ENCODE data around the gene LHX3.

LHX3 gene

GRCh38 chr9:136204838-136205706 is at the start of gene LHX3:
LHX3 (minus strand) TSS chr9:136205128; CDS start chr9:136205012, 116 bp downstream.
- DNase-seq, result no peak

- DNase-seq, result no peak
Measured at GRCh38 chr9:136253246-136254130, 48.6 kb upstream of the LHX3 start.

GRCh38 chr9:136252846-136253245 is 47.9 kb upstream of the LHX3 start:
- DNase-seq, result no peak

DNA sequence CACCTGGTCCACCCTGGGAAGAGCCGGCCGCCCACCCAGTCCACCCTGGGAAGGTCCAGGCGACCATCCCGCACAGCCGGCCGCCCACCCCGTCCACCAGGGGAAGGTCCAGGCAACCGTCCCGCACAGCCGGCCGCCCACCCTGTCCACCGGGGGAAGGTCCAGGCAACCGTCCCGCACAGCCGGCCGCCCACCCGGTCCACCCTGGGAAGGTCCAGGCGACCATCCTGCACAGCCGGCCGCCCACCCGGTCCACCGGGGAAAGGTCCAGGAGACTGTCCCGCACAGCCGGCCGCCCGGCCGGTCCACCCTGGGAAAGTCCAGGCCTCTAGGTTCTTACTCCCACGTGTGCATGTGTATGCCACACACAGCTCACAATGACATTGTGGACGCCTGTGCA is 47.4 kb upstream of the LHX3 start:
- DNase-seq, result no peak

GRCh38 chr9:136251264-136252115 is 46.6 kb upstream of the LHX3 start:
- no peak for DNase-seq

GRCh38 chr9:136250676-136251075 is 45.7 kb upstream of the LHX3 start:
- no peak for DNase-seq

DNA sequence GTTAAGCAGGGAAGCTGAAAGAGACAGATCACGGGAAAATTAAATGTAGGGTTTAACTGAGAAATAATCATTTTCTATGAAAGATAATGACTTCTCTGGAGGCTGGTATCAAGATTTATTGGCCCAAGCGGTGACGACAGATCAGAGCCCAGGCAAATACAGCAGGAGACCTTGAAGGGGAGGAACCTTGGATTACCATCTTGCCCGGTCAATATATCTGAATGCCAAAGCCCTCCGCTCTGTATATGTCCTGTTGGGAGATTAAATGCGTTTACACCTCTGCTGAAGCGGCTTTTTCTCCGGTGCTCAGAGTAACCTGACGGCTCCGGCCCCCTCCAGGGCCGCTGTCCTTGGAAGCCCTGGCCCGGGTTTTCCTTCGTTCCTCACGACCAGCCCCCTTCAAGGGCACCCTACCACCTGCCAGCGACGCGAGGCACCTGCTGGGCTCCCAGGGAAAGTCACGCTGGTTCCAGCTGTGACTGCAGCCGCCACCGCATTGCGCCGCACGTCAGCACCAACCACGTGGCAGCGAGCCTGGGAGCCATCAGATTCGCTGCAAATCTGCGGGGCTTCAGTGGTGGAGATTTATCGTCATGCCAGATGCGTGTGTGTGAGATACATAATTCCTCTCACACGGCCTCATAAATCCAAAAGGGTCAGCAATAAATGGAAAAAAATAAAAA is 45.1 kb upstream of the LHX3 start:
- no peak for DNase-seq

DNA sequence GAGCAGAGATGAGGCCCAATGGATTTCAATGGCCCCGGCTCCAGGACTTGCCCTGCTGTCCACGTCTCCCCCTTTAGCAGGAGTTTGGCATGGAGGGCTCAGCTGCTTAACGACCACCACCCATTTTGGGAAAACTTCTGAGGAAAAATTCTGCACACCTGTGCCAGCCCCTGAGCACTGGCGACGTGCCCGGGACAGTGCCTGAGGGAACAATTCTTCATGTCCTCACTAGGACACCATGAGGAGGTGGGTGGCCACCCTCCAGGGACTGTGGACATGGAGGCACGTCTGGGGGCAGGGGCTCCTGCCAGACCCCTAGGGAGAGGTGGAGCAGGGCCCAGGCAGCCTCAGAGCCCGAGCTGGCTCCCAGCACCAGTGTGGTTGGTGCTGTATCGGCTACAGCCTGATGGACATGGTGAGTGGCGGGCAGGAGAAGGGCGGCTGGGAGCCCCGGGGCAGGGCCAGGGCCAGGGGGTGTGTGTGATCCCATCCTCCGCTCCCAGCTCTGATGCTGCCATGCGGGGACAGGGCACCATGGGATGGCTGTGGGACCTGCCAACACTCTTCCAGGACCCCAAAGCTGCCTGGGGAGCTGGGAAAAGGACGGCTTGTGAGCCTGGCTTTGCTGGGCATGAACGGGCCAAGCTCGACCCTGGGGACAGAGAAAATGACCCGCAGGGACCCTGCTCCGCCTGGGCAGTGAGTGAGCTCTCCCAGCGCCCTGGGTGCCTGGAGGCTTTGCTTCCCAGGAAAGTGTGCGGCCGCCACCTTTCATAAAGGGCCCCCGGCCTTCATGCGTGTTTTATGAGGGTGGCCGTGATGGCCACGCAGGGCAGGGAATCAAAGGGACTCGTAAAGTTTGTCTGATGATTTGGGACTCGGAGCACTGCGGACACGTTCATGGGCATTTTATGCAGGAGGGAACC is 44.3 kb upstream of the LHX3 start:
- no peak for DNase-seq

DNA sequence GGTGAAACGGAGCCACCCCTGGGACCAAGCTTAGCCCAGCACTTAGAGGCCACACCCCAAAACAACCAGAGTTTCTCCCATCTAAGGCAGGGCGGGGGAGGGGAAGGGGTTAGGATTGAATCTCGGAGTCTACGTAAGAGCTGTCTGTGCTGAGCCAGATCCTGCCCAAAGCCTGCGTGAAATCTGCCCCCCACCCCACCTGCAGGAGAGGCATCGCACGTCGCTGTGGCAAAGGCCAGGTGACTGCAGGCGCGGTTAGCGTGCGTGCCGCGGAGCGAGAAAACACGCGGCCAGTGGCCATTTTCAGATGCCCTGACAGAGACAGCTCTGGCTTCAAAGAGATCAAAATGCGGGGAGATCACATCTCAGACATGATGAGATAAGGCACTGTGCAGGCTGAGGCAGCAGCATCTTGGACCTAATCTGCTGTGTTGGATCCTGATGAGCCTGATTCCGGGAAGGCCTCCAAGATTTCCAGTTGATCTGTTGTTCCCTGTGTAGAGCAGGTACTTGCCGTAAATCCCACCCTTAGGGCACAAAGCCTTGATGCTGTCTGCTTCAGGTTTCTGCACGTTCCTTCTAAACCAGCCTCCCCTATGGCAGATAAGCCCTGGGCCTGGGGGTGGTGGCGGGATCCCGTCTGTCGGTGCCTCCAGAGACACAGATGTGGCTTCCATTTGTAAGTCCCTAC is 43.2 kb upstream of the LHX3 start:
- DNase-seq, result no peak

DNA sequence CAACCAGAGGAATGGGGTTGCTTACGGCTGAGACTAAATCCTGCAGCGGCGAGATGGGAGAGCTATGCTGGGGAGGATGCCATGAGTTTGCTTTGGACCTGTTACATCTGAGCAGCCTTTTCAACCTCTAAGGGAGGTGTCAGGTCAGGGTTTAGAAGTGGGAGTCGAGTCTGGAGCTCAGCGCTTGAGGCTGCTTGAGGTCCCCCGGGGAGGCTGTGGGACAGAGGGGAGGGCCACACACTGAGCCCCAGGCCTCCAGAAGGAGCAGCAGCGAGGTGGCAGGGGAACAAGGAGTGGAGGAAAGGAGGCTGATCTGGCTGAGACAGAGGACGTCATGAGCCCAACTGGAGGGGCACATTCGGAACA is 42.6 kb upstream of the LHX3 start:
- DNase-seq, result no peak

DNA sequence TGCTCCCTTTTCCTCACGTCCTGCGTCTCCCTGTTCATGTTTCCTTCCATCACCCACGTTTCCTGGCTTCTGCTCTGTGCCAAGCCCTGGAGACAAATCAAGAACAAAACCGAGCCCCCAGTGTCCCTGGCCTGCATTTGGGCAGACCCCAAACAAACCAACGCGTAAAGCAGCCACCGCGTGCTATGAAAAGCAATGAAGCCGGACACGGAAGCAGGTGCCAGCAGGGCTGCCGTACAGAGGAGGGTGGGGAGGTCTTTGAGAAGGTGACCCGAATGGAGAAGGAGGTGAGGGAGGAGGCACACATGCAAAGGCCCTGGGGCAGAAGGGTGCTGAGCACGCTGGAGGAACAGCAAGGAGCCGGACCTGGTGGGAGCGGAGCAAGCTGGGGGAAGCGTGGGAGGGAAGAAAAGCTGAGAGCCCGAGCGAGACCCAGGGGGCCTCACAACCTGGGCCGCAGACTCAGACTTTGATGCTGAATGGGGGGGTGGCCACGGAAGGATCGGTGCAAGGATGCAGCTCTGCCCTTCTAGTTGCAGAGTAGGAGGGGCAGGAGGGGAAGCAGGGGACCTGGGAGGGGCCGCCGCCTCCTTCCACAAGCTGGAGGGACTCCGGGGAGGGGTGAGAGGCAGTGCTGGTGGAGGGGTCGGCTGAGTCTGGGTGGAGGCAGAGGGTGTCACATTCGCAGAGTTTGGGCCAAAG is 42.1 kb upstream of the LHX3 start:
- DNase-seq, result no peak

DNA sequence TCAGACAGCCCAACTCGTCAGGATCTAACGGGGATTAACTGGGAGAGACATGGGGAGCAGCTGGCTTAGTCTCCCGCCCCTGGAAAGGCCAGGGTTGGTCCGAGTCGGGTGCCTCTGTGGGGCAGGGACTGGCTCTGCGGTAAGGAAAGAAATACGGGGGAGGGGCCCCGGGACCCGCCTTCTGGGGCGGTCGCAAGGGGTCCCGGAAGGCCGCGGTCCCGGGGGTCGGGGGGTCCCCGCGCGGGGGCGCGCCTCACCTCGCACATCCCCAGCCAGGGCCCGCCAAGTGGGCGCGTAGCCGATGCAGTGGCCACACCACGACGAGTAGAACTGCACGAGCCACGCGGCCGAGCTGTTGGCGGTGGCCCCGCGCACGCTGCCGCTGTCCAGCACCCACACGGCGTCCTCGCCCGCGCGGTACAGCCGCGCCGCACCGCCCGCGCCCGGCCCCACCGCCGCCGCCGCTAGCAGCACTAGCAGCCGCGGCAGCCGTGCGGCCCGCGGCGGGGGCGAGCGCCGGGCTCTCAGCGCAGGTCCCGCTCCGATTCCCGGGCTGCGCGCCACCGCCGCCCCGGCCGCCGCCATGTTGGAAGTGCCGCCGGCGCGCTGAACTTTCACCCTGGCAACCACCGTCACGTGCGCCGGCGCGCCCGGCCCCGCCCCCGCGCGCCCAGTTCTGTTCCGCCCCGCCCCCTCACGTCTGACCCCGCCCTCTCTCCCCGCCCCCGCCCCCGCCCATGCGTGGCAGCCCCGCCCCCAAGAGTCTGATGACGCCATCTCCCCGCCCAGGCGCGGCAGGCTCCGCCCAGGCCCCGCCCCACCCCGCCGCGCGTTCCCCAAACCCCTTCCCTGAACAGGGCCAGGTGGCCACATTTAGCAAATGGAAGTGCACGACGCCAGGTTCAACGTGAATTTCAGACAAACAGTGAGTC is 40.6 kb upstream of the LHX3 start, which contains the start of gene QSOX2:
TSS of gene QSOX2 (minus strand) at position 594 of the 932 bp plus-strand sequence. CDS start at position 585, 9 bp downstream.
- DNase-seq, result peak; percentile 91

DNA sequence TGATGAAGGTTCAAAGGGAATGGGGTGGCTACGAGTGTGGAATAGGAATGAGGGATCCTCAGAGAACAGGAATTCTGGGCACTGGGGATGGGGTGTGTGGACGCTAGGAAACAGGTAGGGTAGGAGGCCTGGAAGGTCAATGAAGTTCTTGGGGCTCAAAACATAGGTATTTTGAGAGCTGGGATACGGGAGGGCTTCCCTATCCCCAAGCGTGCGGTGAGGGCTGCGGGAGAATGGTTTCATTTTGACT is 40.0 kb upstream of the LHX3 start:
- DNase-seq, result no peak

DNA sequence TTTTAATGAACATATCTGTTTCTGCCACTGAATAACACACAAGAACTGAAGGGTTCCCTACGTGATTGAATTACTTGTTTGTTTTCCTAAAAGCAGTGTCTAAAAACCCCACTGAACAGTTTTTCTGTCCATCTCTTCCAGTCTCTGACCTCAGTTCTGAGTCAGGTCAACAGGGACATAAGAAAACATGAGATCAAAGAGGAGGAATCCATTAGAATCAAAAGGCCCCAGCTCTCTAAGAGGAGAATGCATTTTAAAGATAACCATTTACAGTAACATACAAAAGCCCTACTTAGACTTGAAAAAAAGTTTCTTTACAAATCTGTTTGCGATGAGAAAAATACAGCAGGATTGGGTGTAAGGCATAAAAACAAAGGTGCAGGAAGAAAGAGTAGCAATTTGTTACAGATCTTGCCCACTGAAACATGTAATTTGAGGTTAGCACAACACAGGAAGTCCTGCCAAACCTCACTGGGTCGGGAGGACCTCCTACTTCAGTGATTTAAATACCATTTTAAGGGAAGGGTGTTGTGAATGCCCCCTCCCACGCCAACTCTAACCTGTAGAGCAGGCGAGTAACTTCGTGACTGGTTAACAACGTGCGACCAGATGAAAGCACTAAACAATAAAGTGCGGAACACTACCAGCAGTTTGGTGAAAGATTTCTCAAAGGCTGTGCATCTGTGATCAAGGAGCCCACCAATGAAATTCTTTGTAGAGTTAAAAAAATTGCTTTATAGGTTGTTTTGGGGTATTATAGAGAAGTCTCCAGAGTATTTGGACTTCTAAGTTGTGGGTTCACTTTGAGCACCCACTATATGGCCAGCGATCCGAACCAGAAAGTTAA is 39.4 kb upstream of the LHX3 start:
- DNase-seq, result no peak

- no peak for DNase-seq
Measured at GRCh38 chr9:136243631-136244030, 38.7 kb upstream of the LHX3 start.

DNA sequence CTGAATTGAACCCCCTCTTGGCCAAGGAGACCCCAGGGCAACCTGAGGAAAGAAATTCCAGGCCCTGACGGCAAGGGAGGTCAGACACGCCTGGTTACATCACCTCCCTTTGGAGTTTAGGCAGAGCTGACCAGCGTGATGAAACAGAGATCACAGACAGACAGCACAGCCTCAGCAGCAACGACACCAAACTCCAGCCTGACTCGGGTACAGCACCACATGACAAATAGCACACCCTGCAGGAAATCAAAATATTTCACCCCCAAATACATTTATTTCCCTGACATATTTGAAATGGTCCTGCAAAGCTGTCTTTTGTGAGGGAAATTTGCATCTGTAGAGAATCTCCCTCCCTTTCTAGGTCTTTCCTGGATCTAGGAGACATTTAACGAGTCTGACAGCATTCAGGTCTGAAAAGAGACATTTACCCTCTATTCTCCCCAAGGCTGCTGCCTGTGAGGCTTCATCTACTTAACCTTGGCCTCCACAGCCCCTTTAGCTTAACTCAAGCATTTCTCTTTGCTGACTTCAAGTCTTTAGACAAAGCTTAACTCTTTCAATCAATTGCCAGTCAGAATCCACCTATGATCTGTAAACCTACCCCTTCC is 38.1 kb upstream of the LHX3 start:
- no peak for DNase-seq

DNA sequence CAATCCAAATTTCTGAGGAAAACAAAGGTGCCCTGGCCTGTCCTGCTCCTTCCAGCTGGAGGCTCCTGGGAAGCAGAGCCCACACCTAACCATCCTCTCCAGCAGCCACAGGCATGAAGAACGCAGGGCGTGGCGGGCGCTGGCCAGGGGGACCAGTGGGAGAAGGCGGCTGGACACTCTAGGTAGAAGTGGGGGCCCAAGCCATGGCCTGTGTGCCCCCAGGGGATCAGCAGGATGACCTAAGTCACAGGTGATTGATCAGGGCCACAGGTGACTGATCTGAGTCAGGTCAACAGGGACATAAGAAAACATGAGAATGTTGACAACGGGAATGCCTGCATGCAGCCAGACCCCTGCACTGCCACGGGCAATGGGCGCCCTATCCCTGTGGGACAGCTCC is 37.3 kb upstream of the LHX3 start:
- no peak for DNase-seq

DNA sequence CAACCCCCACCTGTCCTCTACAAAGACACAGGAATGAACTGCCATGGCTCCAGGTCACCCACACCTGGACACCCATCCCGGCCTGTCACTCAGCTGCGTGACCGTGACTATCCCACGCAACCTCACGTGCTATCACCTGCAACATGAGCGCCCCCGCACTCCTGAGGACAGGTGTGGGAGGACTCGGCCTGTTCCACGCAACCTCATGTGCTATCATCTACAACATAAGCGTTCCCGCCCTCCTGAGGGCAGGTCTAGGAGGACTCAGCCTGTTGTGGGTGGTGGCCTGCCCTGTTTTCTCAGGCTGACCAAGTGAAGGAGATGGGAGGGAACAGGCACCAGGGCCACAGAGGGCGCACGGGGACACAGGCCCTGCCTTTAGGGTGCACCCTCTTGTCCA is 36.6 kb upstream of the LHX3 start:
- DNase-seq, result no peak
